SK-N-MC (cell line): ENCODE data around the gene MGMT.

ENCODE experiments used
- EZH2 ChIP-seq: fragments of 200-600 bp; sonication (generic); IDR thresholded peaks from one replicate; pipeline ENCODE4 v1.6.1; 2017; ENCODE audit warnings: antibody characterized with exemption
- FOXP2 ChIP-seq: optimal IDR thresholded peaks from 2 replicates; pipeline ENCODE3; 2011; ENCODE audit warnings: mild to moderate bottlenecking, moderate library complexity; ENCODE audit not compliant: insufficient read depth; ENCODE audit errors: extremely low read length, control extremely low read depth
- POLR2AphosphoS5 ChIP-seq: IDR thresholded peaks from 2 replicates; pipeline ENCODE4 v1.6.1; 2012; ENCODE audit warnings: mild to moderate bottlenecking, low read depth, low read length, borderline replicate concordance

- TF ChIP-seq POLR2AphosphoS5 (no peak), EZH2 (no peak), FOXP2 (no peak)
These were observed 113.0 kb downstream of the MGMT start for GRCh38 chr10:129580010-129580409.
